B cell (primary cell): Measurements from ENCODE around the gene PDXP.

ENCODE experiments used
- CTCF ChIP-seq: fragments of 200-600 bp; IDR thresholded peaks from one replicate; pipeline ENCODE4 v1.8.0; 2022; ENCODE audit warnings: antibody characterized with exemption, mild to moderate bottlenecking
- EZH2 ChIP-seq: IDR thresholded peaks from 2 replicates; pipeline ENCODE4 v1.6.1; 2012; ENCODE audit warnings: borderline replicate concordance, low read depth, mild to moderate bottlenecking, moderate library complexity, low read length; ENCODE audit not compliant: insufficient read depth, poor library complexity, severe bottlenecking

GRCh38 chr22:37638391-37639069, 20.0 kb upstream of the PDXP start:
- TF ChIP-seq CTCF, result no peak
- no peak for TF ChIP-seq EZH2
